PC-3 (cell line): ENCODE measurements around the gene MECR. TPM values are rescaled to one million over a fixed set of nuclear protein-coding genes. Genes with fewer than 3 reads are reported as not detected.
A peak's percentile ranks its signal among the peaks of the same experiment; 100 is the strongest.

Experiments
- ATAC-seq: fragments of 200-7000 bp; cut with Tn5 transposase; 2 replicates; pipeline ENCODE4 v1.9.1; 2020; ENCODE audit warnings: mild to moderate bottlenecking, moderate library complexity
- BruUV-seq: library from RNA; stranded (reverse); fragments of 400-500 nt; replicated peaks from 2 replicates; lab custom pipeline; 2021; lab: Mats Ljungman, UMichigan
- CTCF ChIA-PET: fragments of 300-600 bp; sonication (Branson Sonifier 250); formaldehyde crosslinking; loops from one replicate; lab custom pipeline; 2022; ENCODE audit warnings: antibody characterized with exemption; lab: Charles Lee
- POLR2A ChIA-PET: fragments of 300-600 bp; sonication (Branson Sonifier 250); formaldehyde crosslinking; loops from one replicate; lab custom pipeline; 2022; ENCODE audit warnings: antibody characterized with exemption; ENCODE audit not compliant: unreplicated experiment; lab: Charles Lee
- DNase-seq: peaks from one replicate; pipeline ENCODE4 v3.0.0-alpha.2; 2015
- H2AFZ ChIP-seq: fragments of 300-600 bp; sonication (generic); 2 replicates; pipeline ENCODE4 v1.6.0; 2016; ENCODE audit warnings: antibody characterized with exemption, low read length
- H3F3A ChIP-seq: fragments of 300-600 bp; sonication (generic); one replicate; pipeline ENCODE4 v1.6.0; 2017; ENCODE audit warnings: antibody characterized with exemption, low read length, control low read depth, mild to moderate bottlenecking; ENCODE audit not compliant: unreplicated experiment
- H3K27ac ChIP-seq: fragments of 300-600 bp; sonication (generic); 2 replicates; pipeline ENCODE4 v1.5.1; 2016; ENCODE audit warnings: mild to moderate bottlenecking, low read length
- H3K27me3 ChIP-seq: fragments of 300-600 bp; sonication (generic); 2 replicates; pipeline ENCODE4 v1.6.1; 2016; ENCODE audit warnings: low read length, mixed read lengths
- H3K36me3 ChIP-seq: fragments of 300-600 bp; sonication (generic); 2 replicates; pipeline ENCODE4 v1.6.1; 2016; ENCODE audit warnings: low read depth, mixed run types, low read length, mixed read lengths
- H3K4me1 ChIP-seq: fragments of 300-600 bp; sonication (generic); 2 replicates; pipeline ENCODE4 v1.5.1; 2016; ENCODE audit warnings: low read length; ENCODE audit not compliant: insufficient read depth
- H3K4me2 ChIP-seq: fragments of 300-600 bp; sonication (generic); 2 replicates; pipeline ENCODE4 v1.6.0; 2016; ENCODE audit warnings: low read length
- H3K4me3 ChIP-seq: fragments of 300-600 bp; sonication (generic); 2 replicates; pipeline ENCODE4 v1.5.1; 2016; ENCODE audit warnings: mild to moderate bottlenecking, low read length, mixed read lengths
- H3K79me2 ChIP-seq: fragments of 300-600 bp; sonication (generic); 2 replicates; pipeline ENCODE4 v1.6.1; 2017; ENCODE audit warnings: low read length, mixed read lengths
- H3K9ac ChIP-seq: fragments of 300-600 bp; sonication (generic); 2 replicates; pipeline ENCODE4 v1.6.0; 2016; ENCODE audit warnings: mild to moderate bottlenecking, low read length
- H3K9me2 ChIP-seq: fragments of 300-600 bp; sonication (generic); replicated peaks from 2 replicates; pipeline ENCODE4 v1.6.1; 2016; ENCODE audit warnings: mixed run types, low read length, mixed read lengths
- H3K9me3 ChIP-seq: fragments of 300-600 bp; sonication (generic); 2 replicates; pipeline ENCODE4 v1.6.1; 2016; ENCODE audit warnings: low read length, mixed read lengths
- H4K20me1 ChIP-seq: fragments of 300-600 bp; sonication (generic); 2 replicates; pipeline ENCODE4 v1.6.1; 2016; ENCODE audit warnings: low read length, mixed read lengths
- CTCF ChIP-seq: fragments of 300-600 bp; sonication (generic); conservative IDR thresholded peaks from 2 replicates; pipeline ENCODE4 v1.5.1; 2017; ENCODE audit warnings: antibody characterized with exemption, low read depth, mild to moderate bottlenecking, low read length
- EZH2 ChIP-seq: fragments of 300-600 bp; sonication (generic); IDR thresholded peaks from one replicate; pipeline ENCODE4 v1.6.1; 2017; ENCODE audit warnings: antibody characterized with exemption, mild to moderate bottlenecking, low read length; ENCODE audit not compliant: unreplicated experiment
- EZH2phosphoT487 ChIP-seq: fragments of 300-600 bp; sonication (generic); IDR thresholded peaks from 2 replicates; pipeline ENCODE4 v1.6.1; 2018; ENCODE audit warnings: mild to moderate bottlenecking, antibody characterized with exemption, low read length, borderline replicate concordance
- intact Hi-C: fragments of 100-400 bp; cut with micrococcal nuclease; formaldehyde crosslinking; loops from 2 replicates; pipeline ENCODE4 v1.9.0; 2023
- total RNA-seq: library from RNA; depleted of rRNA; stranded (reverse); fragments of >200 nt; gene quantifications from 2 replicates; pipeline ENCODE4 v1.2.3, GENCODE V29; 2014

The MECR gene
- total RNA-seq, 1 experiment from 2014 or later, result 30.5 TPM

GRCh38 chr1:29208442-29208841 is 22.3 kb downstream of the MECR start:
- Histone ChIP-seq H3F3A (no peaks in the 10 kb centered on the region), H3K9me3 (no peaks in the 10 kb centered on the region), H3K9me2 (no peaks in the 10 kb centered on the region), H3K4me1 (0 out of 2 replicates have a peak, but pooled peaks cover 3% of the 10 kb centered on the region), H3K79me2 (no peaks in the 10 kb centered on the region), H3K27ac (no peak overlapping the region), H3K9ac (no peak overlapping the region), H3K4me2 (no peak overlapping the region), H3K36me3 (peaks cover 12% of the 10 kb centered on the region; the same call in 1 of the 2 replicates), H2AFZ (no peak overlapping the region), H3K27me3 (no peaks in the 10 kb centered on the region), H4K20me1 (no peaks in the 10 kb centered on the region), H3K4me3 (no peak overlapping the region)
- TF ChIP-seq EZH2phosphoT487, result no peak
- no peak for TF ChIP-seq EZH2
- TF ChIP-seq CTCF, result no peak
- intact Hi-C loops, result no loop called here
- DNase-seq, result no peak
- POLR2A ChIA-PET, result no interaction called here
- ATAC-seq, result no peak
- CTCF ChIA-PET, result no interaction called here
- no TSS peak for BruUV-seq

GRCh38 chr1:29202584-29203340 is 28.0 kb downstream of the MECR start:
- Histone ChIP-seq H3K9me3 (no peaks in the 10 kb centered on the region), H4K20me1 (no peaks in the 10 kb centered on the region), H3K36me3 (peaks cover 18% of the 10 kb centered on the region), H3F3A (no peaks in the 10 kb centered on the region), H3K4me2 (peak overlapping the region; percentile 75), H3K4me3 (peak overlapping the region; percentile 36; the same call in 1 of the 2 replicates), H3K27me3 (no peaks in the 10 kb centered on the region), H3K79me2 (no peaks in the 10 kb centered on the region), H2AFZ (peak overlapping the region; percentile 25; the same call in 1 of the 2 replicates), H3K9ac (0 out of 2 replicates have a peak overlapping the region, but pooled peaks have one; percentile 7), H3K9me2 (no peaks in the 10 kb centered on the region), H3K27ac (peak overlapping the region; percentile 42), H3K4me1 (peaks cover 17% of the 10 kb centered on the region)
- BruUV-seq, result no TSS peak
- ATAC-seq (peak; percentile 96), DNase-seq (peak; percentile 99)
- intact Hi-C loops, result loop anchor here (1.0 to 5.0 kb wide), 4 partner anchors 20 to 415 kb away; no protein-coding TSS in a partner anchor
- no peak for TF ChIP-seq EZH2phosphoT487
- TF ChIP-seq CTCF, result peak; percentile 96
- no peak for TF ChIP-seq EZH2
- ChIA-PET POLR2A (interaction anchor here (0.6 to 1.1 kb wide), 2 partner anchors 21 to 167 kb away, joined by 3 to 12 read pairs; partner anchors contain the start of gene SRSF4), CTCF (interaction anchor here (0.7 to 2.0 kb wide), 5 partner anchors 21 to 321 kb away, joined by 3 to 14 read pairs (median 5); partner anchors contain the start of gene SRSF4)
